HG02571 (cell line): ENCODE measurements around the gene TMEFF2.
"Not testable (repeated sequence)": the region's sequence is repeated elsewhere in the genome, so short reads cannot be mapped to it uniquely, and the experiment has no call there.

ENCODE experiments used
- ATAC-seq: cut with Tn5 transposase; IDR thresholded peaks from one replicate; pipeline ENCODE4 v1.9.1; 2021; ENCODE audit warnings: mild to moderate bottlenecking, moderate library complexity; ENCODE audit not compliant: unreplicated experiment

TMEFF2 gene

GRCh38 chr2:192132604-192133003, 62.1 kb downstream of the TMEFF2 start:
- not testable (repeated sequence) for ATAC-seq

- not testable (repeated sequence) for ATAC-seq
Measured at GRCh38 chr2:192130312-192130711, 64.4 kb downstream of the TMEFF2 start.

GRCh38 chr2:192128655-192129054, 66.1 kb downstream of the TMEFF2 start:
- no peak for ATAC-seq

GRCh38 chr2:192127434-192127833, 67.3 kb downstream of the TMEFF2 start:
- ATAC-seq: no peak

GRCh38 chr2:192126912-192127311, 67.8 kb downstream of the TMEFF2 start:
- no peak for ATAC-seq

- no peak for ATAC-seq
Measured at GRCh38 chr2:192126426-192126825, 68.3 kb downstream of the TMEFF2 start.

- no peak for ATAC-seq
Measured at GRCh38 chr2:192124571-192124970, 70.2 kb downstream of the TMEFF2 start.

GRCh38 chr2:192123847-192124246, 70.9 kb downstream of the TMEFF2 start:
- no peak for ATAC-seq

GRCh38 chr2:192122946-192123345, 71.8 kb downstream of the TMEFF2 start:
- no peak for ATAC-seq

GRCh38 chr2:192122141-192122540, 72.6 kb downstream of the TMEFF2 start:
- ATAC-seq: no peak

GRCh38 chr2:192119536-192119935, 75.2 kb downstream of the TMEFF2 start:
- ATAC-seq: no peak

GRCh38 chr2:192117705-192118104, 77.0 kb downstream of the TMEFF2 start:
- ATAC-seq: no peak

GRCh38 chr2:192111536-192111935, 83.2 kb downstream of the TMEFF2 start:
- not testable (repeated sequence) for ATAC-seq

- no peak for ATAC-seq
Measured at GRCh38 chr2:192099742-192100141, 95.0 kb downstream of the TMEFF2 start.

GRCh38 chr2:192098814-192099491, 95.8 kb downstream of the TMEFF2 start:
- no peak for ATAC-seq

- no peak for ATAC-seq
Measured at GRCh38 chr2:192091476-192091875, 103.3 kb downstream of the TMEFF2 start.

- no peak for ATAC-seq
Measured at GRCh38 chr2:192090911-192091310, 103.8 kb downstream of the TMEFF2 start.

GRCh38 chr2:192087398-192087958, 107.3 kb downstream of the TMEFF2 start:
- ATAC-seq: no peak

- no peak for ATAC-seq
Measured at GRCh38 chr2:192082121-192082520, 112.6 kb downstream of the TMEFF2 start.

GRCh38 chr2:192080096-192080495, 114.6 kb downstream of the TMEFF2 start:
- not testable (repeated sequence) for ATAC-seq

- ATAC-seq: no peak
Measured at GRCh38 chr2:192073878-192074277, 120.9 kb downstream of the TMEFF2 start.

GRCh38 chr2:192072778-192073177, 122.0 kb downstream of the TMEFF2 start:
- ATAC-seq: no peak

- ATAC-seq: no peak
Measured at GRCh38 chr2:192072261-192072660, 122.5 kb downstream of the TMEFF2 start.
